GM13977 (cell line): ENCODE measurements around the gene ITPKB.

ENCODE experiments used
- DNase-seq: peaks from one replicate; pipeline ENCODE4 v3.0.0; 2012; ENCODE audit warnings: low spot score
- in situ Hi-C: fragments of 300-500 bp; cut with MboI; formaldehyde crosslinking; loops from one replicate; pipeline ENCODE4 v1.12.0; 2022; ENCODE audit warnings: low sequenced_read_pairs, low pct_unique_long_range_greater_than_20kb, mixed read lengths, inconsistent platforms; ENCODE audit not compliant: unreplicated experiment
- TF ChIP-seq, protein P1 (sequence below): IDR thresholded peaks from 2 replicates; pipeline ENCODE4 v1.5.1; 2012; ENCODE audit warnings: mild to moderate bottlenecking, control low read depth; ENCODE audit not compliant: insufficient read depth; ENCODE audit errors: extremely low read depth, missing control alignments

Gene ITPKB

DNA sequence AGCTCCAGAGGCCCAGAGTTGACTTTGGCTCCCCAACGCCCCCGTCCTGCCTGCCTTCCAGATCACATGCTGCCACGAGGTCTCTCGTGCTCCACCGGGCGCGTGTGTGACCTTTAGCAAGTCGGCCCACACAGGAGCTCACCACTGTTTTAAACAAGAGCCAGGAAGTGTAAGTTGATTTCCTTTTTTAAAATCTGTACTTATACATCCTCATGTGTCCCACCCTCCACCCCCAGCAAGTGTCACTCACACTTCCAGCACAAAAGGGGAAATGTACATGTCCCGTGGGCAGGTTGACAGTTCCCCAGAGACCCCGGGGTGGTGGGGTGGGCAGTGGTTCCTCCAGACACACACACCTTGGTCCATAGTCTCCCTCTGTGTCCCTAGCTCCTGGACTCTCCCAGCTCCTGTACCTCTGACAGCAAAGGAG lies 106.1 kb downstream of the ITPKB start:
- in situ Hi-C loops = loop anchor here (5.0 kb wide), 1 partner anchor 194 kb away; no protein-coding TSS in a partner anchor
- TF ChIP-seq, protein P1, sequence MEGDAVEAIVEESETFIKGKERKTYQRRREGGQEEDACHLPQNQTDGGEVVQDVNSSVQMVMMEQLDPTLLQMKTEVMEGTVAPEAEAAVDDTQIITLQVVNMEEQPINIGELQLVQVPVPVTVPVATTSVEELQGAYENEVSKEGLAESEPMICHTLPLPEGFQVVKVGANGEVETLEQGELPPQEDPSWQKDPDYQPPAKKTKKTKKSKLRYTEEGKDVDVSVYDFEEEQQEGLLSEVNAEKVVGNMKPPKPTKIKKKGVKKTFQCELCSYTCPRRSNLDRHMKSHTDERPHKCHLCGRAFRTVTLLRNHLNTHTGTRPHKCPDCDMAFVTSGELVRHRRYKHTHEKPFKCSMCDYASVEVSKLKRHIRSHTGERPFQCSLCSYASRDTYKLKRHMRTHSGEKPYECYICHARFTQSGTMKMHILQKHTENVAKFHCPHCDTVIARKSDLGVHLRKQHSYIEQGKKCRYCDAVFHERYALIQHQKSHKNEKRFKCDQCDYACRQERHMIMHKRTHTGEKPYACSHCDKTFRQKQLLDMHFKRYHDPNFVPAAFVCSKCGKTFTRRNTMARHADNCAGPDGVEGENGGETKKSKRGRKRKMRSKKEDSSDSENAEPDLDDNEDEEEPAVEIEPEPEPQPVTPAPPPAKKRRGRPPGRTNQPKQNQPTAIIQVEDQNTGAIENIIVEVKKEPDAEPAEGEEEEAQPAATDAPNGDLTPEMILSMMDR = no peak
- DNase-seq = no peak

DNA sequence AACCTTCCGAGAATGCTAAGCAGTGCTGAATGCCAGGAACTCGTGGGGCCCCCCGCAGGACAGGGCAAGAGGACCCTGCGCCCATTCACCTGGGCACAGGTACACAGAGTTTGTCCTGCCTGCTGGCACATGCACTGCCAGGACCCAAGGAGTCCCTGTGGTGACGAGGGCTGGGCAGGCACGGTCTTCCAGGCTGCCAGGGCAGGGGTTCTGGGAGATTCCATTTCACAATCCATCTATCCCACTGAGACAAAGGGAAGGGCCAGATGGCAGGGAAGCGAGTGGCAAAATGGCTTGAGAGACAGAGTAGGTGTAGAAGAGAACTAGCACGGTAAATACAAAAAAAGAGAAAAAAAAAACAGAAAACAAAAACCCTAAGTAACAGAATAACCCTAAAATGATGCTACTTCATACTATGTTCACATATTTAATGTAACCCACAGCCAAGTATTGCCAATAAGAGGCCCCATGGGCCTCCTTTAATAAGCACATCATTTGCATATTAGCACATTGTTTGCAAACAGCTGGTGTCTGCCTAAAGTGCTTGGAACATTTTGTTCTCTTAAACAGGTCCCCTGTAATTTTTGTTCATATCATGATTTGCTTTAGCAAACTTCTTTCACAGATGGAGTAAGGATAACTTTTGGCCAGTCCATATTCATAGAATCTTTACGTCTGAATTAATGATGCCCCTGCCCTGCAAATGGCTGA lies 106.8 kb downstream of the ITPKB start:
- TF ChIP-seq, protein P1 = no peak
- in situ Hi-C loops = loop anchor here (5.0 kb wide), 1 partner anchor 195 kb away; no protein-coding TSS in a partner anchor
- DNase-seq = no peak

DNA sequence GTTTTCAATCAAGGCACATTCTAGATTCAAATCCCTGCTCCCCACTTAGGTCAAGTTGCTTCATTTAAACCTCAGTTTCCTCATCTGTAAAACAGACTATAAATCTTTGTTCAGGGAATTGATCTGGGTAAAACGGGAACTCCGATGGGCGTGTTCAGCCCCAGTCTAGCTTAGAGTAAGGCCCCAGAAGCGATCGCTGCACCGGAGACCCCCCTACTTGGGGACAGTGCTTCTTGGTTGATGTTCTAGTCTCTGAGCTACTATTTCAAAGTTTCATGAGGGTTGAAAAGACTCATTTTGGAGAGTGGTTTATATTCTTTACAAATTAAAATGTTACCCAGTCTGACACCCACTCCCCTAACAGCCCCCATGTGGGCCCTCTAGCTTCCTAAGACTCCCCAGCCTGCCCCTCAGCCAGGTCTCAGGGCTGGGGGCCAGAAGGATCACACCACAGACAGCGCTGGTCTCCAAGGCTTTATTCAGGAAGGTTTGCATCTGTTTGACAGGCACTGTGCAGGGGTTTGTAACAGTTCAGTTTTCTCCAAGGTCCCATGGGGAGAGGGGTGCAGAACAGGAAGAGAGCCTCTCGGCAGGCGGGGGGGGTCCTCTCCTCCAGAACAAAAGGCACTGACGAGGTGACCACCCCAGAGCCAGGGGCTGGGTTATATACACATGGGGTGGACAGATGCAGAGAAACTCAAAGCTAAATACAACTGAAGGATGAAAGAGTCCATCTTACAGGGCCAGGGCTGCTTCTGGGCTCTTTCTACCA lies 107.7 kb downstream of the ITPKB start:
- DNase-seq = no peak
- in situ Hi-C loops = loop anchor here (5.0 kb wide), 1 partner anchor 196 kb away; no protein-coding TSS in a partner anchor
- TF ChIP-seq, protein P1 = no peak

DNA sequence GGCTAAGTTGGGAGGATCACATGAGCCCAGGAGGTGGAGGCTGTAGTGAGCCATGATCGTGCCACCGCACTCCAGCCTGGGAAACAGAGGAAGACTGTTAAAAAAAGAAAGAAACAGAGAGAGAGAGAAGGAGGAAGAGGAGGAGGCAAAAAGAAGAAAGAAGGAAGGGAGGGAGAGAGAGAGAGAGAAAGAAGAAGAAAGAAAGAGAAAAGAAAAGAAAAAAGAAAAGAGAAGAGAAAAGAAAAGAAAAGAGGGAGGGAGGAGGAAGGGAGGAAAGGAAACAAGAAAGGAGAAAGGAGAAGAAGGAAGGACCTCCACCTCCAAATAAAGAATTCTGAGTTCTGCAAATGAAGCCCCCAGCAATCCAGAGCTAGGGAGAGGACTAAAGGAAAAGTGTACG lies 108.5 kb downstream of the ITPKB start:
- TF ChIP-seq, protein P1 = no peak
- in situ Hi-C loops = loop anchor here (5.0 kb wide), 1 partner anchor 197 kb away; no protein-coding TSS in a partner anchor
- no peak for DNase-seq

DNA sequence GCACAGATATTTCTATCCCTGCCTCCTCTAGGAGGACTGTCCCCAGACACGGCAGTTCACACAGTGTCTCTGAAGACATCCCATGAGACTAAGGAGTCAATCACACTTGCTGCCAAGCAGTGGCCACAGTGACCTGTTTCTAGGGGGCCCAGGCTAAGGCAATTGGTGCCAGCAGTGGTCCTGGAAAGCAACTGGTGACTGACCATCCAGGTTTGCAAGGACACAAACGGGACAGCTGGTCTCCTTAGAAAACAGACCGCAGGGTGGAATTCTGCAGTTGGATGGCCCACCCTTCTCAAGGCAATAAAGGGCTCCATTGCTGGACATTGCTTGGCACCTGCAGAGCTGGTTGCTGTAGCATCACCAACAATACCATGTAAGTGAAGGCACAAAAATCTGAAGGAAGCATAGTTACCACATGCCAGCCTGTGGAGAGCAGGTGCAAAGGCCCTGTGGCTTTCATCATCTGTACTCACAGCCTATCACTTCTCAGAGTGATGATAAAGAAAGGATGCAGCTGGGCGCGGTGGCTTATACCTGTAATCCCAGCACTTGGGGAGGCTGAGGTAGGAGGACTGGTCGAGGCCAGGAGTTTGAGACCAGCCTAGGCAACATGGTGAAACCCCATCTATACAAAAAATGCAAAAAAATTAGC lies 109.1 kb downstream of the ITPKB start:
- TF ChIP-seq, protein P1 = no peak
- no peak for DNase-seq
- in situ Hi-C loops = loop anchor here (5.0 kb wide), 1 partner anchor 197 kb away; no protein-coding TSS in a partner anchor

DNA sequence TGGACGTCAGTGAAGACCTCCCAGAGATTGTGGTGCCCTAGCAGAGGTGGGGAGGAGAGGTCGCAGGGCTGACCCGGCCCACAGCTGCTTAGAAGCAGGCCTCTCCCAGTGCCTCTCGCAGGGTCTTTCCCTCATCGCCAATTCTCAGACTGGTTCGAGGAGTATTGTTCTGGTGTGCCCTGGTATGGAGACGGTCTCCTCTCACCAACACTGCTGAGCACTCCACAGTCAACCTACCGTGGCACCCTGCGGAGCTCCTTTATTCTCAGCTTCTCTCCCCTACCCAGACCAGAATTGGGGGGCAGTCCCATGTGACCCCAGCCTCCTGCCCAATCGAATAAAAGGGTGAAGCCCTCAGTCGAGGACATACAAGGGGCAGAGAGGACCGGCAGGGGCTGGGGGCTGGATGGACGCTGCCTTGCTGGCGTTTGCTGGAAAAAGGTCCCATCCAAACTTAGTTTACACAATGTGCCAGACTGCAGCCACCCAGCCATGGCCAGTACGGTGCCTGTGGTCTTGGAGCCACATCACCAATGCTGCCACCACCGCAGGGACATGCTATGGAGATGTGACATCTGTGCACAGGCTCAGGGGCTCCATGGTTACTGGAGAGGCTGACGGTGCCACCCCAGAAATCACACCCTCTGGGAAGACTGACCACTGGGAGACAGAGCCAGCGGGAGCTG lies 109.7 kb downstream of the ITPKB start:
- DNase-seq = no peak
- in situ Hi-C loops = no loop called here
- TF ChIP-seq, protein P1 = no peak
